IMR-90 (cell line): ENCODE data around the gene KLF9. TPM values are rescaled to one million over a fixed set of nuclear protein-coding genes. Genes with fewer than 3 reads are reported as not detected.
A peak's percentile ranks its signal among the peaks of the same experiment; 100 is the strongest.

ENCODE experiments used
- ATAC-seq: fragments of 200-7000 bp; cut with Tn5 transposase; 2 replicates; pipeline ENCODE4 v1.9.1; 2020; ENCODE audit warnings: low read depth, mild to moderate bottlenecking, moderate library complexity
- BruUV-seq: library from RNA; stranded (reverse); fragments of 400-500 nt; replicated peaks from 2 replicates; lab custom pipeline; 2021; lab: Mats Ljungman, UMichigan
- CTCF ChIA-PET: fragments of 300-600 bp; formaldehyde crosslinking; extraction: SDS; loops from one replicate; lab custom pipeline; 2021; ENCODE audit warnings: antibody characterized with exemption; lab: Yijun Ruan, JAX
- POLR2A ChIA-PET: fragments of 300-600 bp; sonication (Branson Sonifier 250); formaldehyde crosslinking; loops from one replicate; lab custom pipeline; 2022; ENCODE audit warnings: antibody characterized with exemption; ENCODE audit not compliant: unreplicated experiment; lab: Charles Lee
- DNase-seq: peaks from one replicate; pipeline ENCODE4 v3.0.0; 2013
- H2AFZ ChIP-seq: replicated peaks from 2 replicates; pipeline ENCODE3; 2013; ENCODE audit warnings: low read length, mild to moderate bottlenecking; ENCODE audit not compliant: poor library complexity
- H2AK5ac ChIP-seq: 2 replicates; pipeline ENCODE4 v1.6.1; 2013; ENCODE audit warnings: low read depth, low read length, inconsistent platforms
- H2AK9ac ChIP-seq: replicated peaks from 2 replicates; pipeline ENCODE3; 2013; ENCODE audit warnings: mild to moderate bottlenecking, low read depth, low read length, moderate library complexity; ENCODE audit not compliant: poor library complexity
- H2BK120ac ChIP-seq: 2 replicates; pipeline ENCODE4 v1.6.1; 2013; ENCODE audit warnings: low read depth, low read length, inconsistent platforms
- H2BK15ac ChIP-seq: 3 replicates; pipeline ENCODE4 v1.6.1; 2013; ENCODE audit warnings: low read depth, low read length, inconsistent platforms
- H2BK20ac ChIP-seq: 2 replicates; pipeline ENCODE4 v1.6.1; 2013; ENCODE audit warnings: low read depth, mild to moderate bottlenecking, inconsistent platforms, low read length, moderate library complexity
- H2BK5ac ChIP-seq: 2 replicates; pipeline ENCODE4 v1.6.1; 2013; ENCODE audit warnings: mild to moderate bottlenecking, low read depth, low read length, inconsistent platforms; ENCODE audit not compliant: poor library complexity, severe bottlenecking
- H3K14ac ChIP-seq: replicated peaks from 2 replicates; pipeline ENCODE4 v1.6.1; 2013; ENCODE audit warnings: low read depth, low read length, inconsistent platforms
- H3K18ac ChIP-seq: 2 replicates; pipeline ENCODE4 v1.6.1; 2013; ENCODE audit warnings: low read depth, low read length, control low read depth
- H3K23ac ChIP-seq: 2 replicates; pipeline ENCODE4 v1.6.1; 2013; ENCODE audit warnings: low read depth, low read length, inconsistent platforms
- H3K27ac ChIP-seq: 2 replicates; pipeline ENCODE4 v1.5.1; 2013; ENCODE audit warnings: mild to moderate bottlenecking, control low read depth, low read length; ENCODE audit not compliant: insufficient read depth
- H3K27me3 ChIP-seq: 2 replicates; pipeline ENCODE4 v1.6.1; 2013; ENCODE audit warnings: low read length; ENCODE audit not compliant: control insufficient read depth, insufficient read depth
- H3K36me3 ChIP-seq: 2 replicates; pipeline ENCODE4 v1.6.1; 2013; ENCODE audit warnings: low read length, mixed read lengths; ENCODE audit not compliant: control insufficient read depth, insufficient read depth
- H3K4ac ChIP-seq: 2 replicates; pipeline ENCODE4 v1.6.1; 2013; ENCODE audit warnings: low read depth, low read length, inconsistent platforms
- H3K4me1 ChIP-seq: 2 replicates; pipeline ENCODE4 v1.6.1; 2013; ENCODE audit warnings: low read length, mixed read lengths; ENCODE audit not compliant: control insufficient read depth, insufficient read depth
- H3K4me2 ChIP-seq: 2 replicates; pipeline ENCODE4 v1.6.1; 2013; ENCODE audit warnings: low read depth, mild to moderate bottlenecking, control low read depth, low read length, moderate library complexity
- H3K4me3 ChIP-seq: 2 replicates; pipeline ENCODE4 v1.5.1; 2013; ENCODE audit warnings: low read depth, mild to moderate bottlenecking, control low read depth, low read length, moderate library complexity; ENCODE audit not compliant: insufficient read depth
- H3K56ac ChIP-seq: 2 replicates; pipeline ENCODE4 v1.6.1; 2013; ENCODE audit warnings: low read length, inconsistent platforms; ENCODE audit not compliant: insufficient read depth; ENCODE audit errors: extremely low read depth
- H3K79me1 ChIP-seq, 2 experiments: 2 replicates each; pipeline ENCODE4 v1.6.1; 2013; ENCODE audit warnings: low read length in 2 of 2, inconsistent platforms in 1 of 2, low read depth in 1 of 2
- H3K9ac ChIP-seq: 2 replicates; pipeline ENCODE4 v1.6.1; 2013; ENCODE audit warnings: low read depth, low read length, control low read depth
- H3K9me1 ChIP-seq: 2 replicates; pipeline ENCODE4 v1.6.1; 2013; ENCODE audit warnings: low read length, inconsistent platforms; ENCODE audit not compliant: insufficient read depth
- H3K9me3 ChIP-seq: 2 replicates; pipeline ENCODE4 v1.6.1; 2013; ENCODE audit warnings: low read length; ENCODE audit not compliant: control insufficient read depth, insufficient read depth
- H4K20me1 ChIP-seq: 2 replicates; pipeline ENCODE4 v1.6.1; 2013; ENCODE audit warnings: low read length, inconsistent platforms; ENCODE audit not compliant: insufficient read depth
- H4K5ac ChIP-seq: 2 replicates; pipeline ENCODE4 v1.6.1; 2013; ENCODE audit warnings: mild to moderate bottlenecking, low read depth, low read length, control low read depth
- H4K8ac ChIP-seq, 2 experiments: 2 replicates each; pipeline ENCODE4 v1.6.1; 2013; ENCODE audit warnings: low read depth in 2 of 2, low read length in 2 of 2, control low read depth in 1 of 2, inconsistent platforms in 1 of 2
- H4K91ac ChIP-seq: 2 replicates; pipeline ENCODE4 v1.6.1; 2013; ENCODE audit warnings: low read depth, low read length, inconsistent platforms; ENCODE audit not compliant: insufficient read depth
- BHLHE40 ChIP-seq: fragments of 150-350 bp; IDR thresholded peaks from 2 replicates; pipeline ENCODE4 v1.6.1; 2016; ENCODE audit warnings: mild to moderate bottlenecking, low read depth, low read length
- MAFK ChIP-seq: IDR thresholded peaks from 2 replicates; pipeline ENCODE4 v1.6.1; 2012; ENCODE audit warnings: low read depth, low read length, improper control_type of control experiment
- POLR2A ChIP-seq: IDR thresholded peaks from 2 replicates; pipeline ENCODE4 v1.6.1; 2012; ENCODE audit warnings: mild to moderate bottlenecking, low read depth, low read length
- RFX5 ChIP-seq: IDR thresholded peaks from 2 replicates; pipeline ENCODE4 v1.8.0; 2012; ENCODE audit warnings: low read depth, mild to moderate bottlenecking, low read length, moderate library complexity
- WGBS, 2 experiments: methylation state at CpG; one replicate each; pipeline versions ENCODE4 v1.1.5 to v1.1.7; 2013; ENCODE audit warnings: missing lambda C conversion rate in 2 of 2; ENCODE audit not compliant: insufficient read length in 1 of 2; ENCODE audit errors: extremely low coverage in 2 of 2; 5-methylcytosine and 5-hydroxymethylcytosine counted together
- dilution Hi-C: fragments of 300-500 bp; cut with HindIII; formaldehyde crosslinking; loops from one replicate; pipeline ENCODE4 v1.14.3; 2018; ENCODE audit warnings: low sequenced_read_pairs; ENCODE audit not compliant: unreplicated experiment
- in situ Hi-C: fragments of 300-500 bp; cut with MboI; formaldehyde crosslinking; loops from 3 replicates; pipeline ENCODE4 v1.14.3; 2019; ENCODE audit warnings: low sequenced_read_pairs, inconsistent platforms, mixed read lengths
- intact Hi-C: fragments of 100-400 bp; cut with micrococcal nuclease; formaldehyde crosslinking; loops from 2 replicates; pipeline ENCODE4 v1.10.0; 2022
- polyA plus RNA-seq, 3 experiments: library from polyadenylated mRNA; depleted of rRNA; stranded (reverse); fragments of >200 nt; gene quantifications; 2 replicates each; pipeline ENCODE4 v1.2.3, GENCODE V29; 2012; ENCODE audit warnings: low replicate concordance in 1 of 3
- total RNA-seq: library from RNA; depleted of rRNA; stranded (reverse); fragments of >200 nt; gene quantifications from 2 replicates; pipeline ENCODE4 v1.2.3, GENCODE V29; 2012
- TF ChIP-seq, protein P1 (sequence below): fragments of 150-350 bp; IDR thresholded peaks from 2 replicates; pipeline ENCODE4 v1.6.1; 2017; ENCODE audit warnings: mild to moderate bottlenecking, antibody characterized with exemption, low read length, low read depth

Gene KLF9
- total and polyA plus RNA-seq, 2 of the 4 experiments (the other 2 are of a cell fraction) = 4.1 to 7.5 TPM

DNA sequence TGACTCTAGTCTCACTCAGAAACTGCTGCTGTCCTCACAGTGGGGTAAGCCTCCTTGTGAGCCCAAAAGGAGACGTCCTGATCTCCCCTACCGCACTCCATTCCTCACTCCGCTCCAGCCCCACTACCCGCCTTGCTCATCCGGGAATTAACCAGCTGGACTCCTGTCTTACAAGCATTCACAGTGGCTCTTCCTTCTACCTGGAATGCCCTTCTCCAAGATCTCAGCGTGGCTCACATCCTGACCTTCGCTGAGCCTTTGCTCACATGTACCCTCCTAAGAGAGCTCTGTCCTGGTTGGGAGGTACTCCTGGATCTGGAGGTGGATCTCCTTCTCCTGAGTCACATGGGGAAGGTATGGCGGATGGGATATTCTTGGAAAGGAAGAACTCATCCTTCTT is 10.7 kb upstream of the KLF9 start:
- DNase-seq (no peak), ATAC-seq (no peak)
- H4K8ac ChIP-seq = no peak overlapping the region
- no peak overlapping the region for H3K9ac ChIP-seq
- H3K56ac ChIP-seq = no peak overlapping the region
- intact Hi-C loops (no loop called here), dilution Hi-C loops (no loop called here), in situ Hi-C loops (loop anchor here (25.0 kb wide), 1 partner anchor 1312 kb away; no protein-coding TSS in a partner anchor)
- H3K4ac ChIP-seq = no peak overlapping the region
- BruUV-seq = no TSS peak
- POLR2A ChIA-PET = no interaction called here
- H3K18ac ChIP-seq = no peak overlapping the region
- H2BK15ac ChIP-seq = 0 out of 3 replicates have a peak overlapping the region, but pooled peaks have one; percentile 3
- H3K27me3 ChIP-seq = no peaks in the 10 kb centered on the region
- H2AFZ ChIP-seq = no peak overlapping the region
- TF ChIP-seq RFX5 = no peak
- TF ChIP-seq, protein P1, sequence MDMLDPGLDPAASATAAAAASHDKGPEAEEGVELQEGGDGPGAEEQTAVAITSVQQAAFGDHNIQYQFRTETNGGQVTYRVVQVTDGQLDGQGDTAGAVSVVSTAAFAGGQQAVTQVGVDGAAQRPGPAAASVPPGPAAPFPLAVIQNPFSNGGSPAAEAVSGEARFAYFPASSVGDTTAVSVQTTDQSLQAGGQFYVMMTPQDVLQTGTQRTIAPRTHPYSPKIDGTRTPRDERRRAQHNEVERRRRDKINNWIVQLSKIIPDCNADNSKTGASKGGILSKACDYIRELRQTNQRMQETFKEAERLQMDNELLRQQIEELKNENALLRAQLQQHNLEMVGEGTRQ = no peak
- TF ChIP-seq MAFK = no peak
- no peak for TF ChIP-seq POLR2A
- TF ChIP-seq BHLHE40 = no peak
- WGBS, 2 experiments = 73% methylated on average over 5 of the region's 8 CpGs; no CpG with 5 or more reads in 1 of the 2 experiments
- no peak overlapping the region for H3K27ac ChIP-seq
- no peak overlapping the region for H3K23ac ChIP-seq
- H3K36me3 ChIP-seq = no peaks in the 10 kb centered on the region
- no peak overlapping the region for H2BK5ac ChIP-seq
- no peak overlapping the region for H4K5ac ChIP-seq
- CTCF ChIA-PET = no interaction called here
- H2BK20ac ChIP-seq = no peak overlapping the region; the same call in 1 of the 2 replicates
- H4K20me1 ChIP-seq = no peaks in the 10 kb centered on the region
- 0 out of 2 replicates have a peak, but pooled peaks cover 3% of the 10 kb centered on the region for H3K9me1 ChIP-seq
- H3K4me2 ChIP-seq = no peak overlapping the region
- H3K14ac ChIP-seq = no peak overlapping the region
- H4K91ac ChIP-seq = peak overlapping the region; percentile 12; the same call in 1 of the 2 replicates
- H3K4me1 ChIP-seq = peaks cover 10% of the 10 kb centered on the region
- no peak overlapping the region for H3K4me3 ChIP-seq
- H3K9me3 ChIP-seq = no peaks in the 10 kb centered on the region
- peak overlapping the region; percentile 77; the same call in 1 of the 2 replicates for H2AK5ac ChIP-seq
- 0 out of 4 replicates have a peak, but pooled peaks cover 0 to 5% of the 10 kb centered on the region in 2 experiments for H3K79me1 ChIP-seq
- no peak overlapping the region for H2BK120ac ChIP-seq
- no peak overlapping the region for H2AK9ac ChIP-seq
